ENCODE data around the gene IRAK3.

DNA sequence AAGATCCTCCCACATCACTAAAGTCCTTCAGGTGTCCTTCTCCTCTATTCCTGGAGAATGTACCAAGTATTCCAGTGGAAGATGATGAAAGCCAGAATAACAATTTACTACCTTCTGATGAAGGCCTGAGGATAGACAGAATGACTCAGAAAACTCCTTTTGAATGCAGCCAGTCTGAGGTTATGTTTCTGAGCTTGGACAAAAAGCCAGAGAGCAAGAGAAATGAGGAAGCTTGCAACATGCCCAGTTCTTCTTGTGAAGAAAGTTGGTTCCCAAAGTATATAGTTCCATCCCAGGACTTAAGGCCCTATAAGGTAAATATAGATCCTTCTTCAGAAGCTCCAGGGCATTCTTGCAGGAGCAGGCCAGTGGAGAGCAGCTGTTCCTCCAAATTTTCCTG is 58.7 kb downstream of the IRAK3 start:
- TF ChIP-seq, protein P1, sequence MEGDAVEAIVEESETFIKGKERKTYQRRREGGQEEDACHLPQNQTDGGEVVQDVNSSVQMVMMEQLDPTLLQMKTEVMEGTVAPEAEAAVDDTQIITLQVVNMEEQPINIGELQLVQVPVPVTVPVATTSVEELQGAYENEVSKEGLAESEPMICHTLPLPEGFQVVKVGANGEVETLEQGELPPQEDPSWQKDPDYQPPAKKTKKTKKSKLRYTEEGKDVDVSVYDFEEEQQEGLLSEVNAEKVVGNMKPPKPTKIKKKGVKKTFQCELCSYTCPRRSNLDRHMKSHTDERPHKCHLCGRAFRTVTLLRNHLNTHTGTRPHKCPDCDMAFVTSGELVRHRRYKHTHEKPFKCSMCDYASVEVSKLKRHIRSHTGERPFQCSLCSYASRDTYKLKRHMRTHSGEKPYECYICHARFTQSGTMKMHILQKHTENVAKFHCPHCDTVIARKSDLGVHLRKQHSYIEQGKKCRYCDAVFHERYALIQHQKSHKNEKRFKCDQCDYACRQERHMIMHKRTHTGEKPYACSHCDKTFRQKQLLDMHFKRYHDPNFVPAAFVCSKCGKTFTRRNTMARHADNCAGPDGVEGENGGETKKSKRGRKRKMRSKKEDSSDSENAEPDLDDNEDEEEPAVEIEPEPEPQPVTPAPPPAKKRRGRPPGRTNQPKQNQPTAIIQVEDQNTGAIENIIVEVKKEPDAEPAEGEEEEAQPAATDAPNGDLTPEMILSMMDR (IDR thresholded peaks at IDR 0.05), result no peak
- TF ChIP-seq, protein P2, sequence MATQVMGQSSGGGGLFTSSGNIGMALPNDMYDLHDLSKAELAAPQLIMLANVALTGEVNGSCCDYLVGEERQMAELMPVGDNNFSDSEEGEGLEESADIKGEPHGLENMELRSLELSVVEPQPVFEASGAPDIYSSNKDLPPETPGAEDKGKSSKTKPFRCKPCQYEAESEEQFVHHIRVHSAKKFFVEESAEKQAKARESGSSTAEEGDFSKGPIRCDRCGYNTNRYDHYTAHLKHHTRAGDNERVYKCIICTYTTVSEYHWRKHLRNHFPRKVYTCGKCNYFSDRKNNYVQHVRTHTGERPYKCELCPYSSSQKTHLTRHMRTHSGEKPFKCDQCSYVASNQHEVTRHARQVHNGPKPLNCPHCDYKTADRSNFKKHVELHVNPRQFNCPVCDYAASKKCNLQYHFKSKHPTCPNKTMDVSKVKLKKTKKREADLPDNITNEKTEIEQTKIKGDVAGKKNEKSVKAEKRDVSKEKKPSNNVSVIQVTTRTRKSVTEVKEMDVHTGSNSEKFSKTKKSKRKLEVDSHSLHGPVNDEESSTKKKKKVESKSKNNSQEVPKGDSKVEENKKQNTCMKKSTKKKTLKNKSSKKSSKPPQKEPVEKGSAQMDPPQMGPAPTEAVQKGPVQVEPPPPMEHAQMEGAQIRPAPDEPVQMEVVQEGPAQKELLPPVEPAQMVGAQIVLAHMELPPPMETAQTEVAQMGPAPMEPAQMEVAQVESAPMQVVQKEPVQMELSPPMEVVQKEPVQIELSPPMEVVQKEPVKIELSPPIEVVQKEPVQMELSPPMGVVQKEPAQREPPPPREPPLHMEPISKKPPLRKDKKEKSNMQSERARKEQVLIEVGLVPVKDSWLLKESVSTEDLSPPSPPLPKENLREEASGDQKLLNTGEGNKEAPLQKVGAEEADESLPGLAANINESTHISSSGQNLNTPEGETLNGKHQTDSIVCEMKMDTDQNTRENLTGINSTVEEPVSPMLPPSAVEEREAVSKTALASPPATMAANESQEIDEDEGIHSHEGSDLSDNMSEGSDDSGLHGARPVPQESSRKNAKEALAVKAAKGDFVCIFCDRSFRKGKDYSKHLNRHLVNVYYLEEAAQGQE (IDR thresholded peaks at IDR 0.05; ENCODE audit: insufficient read depth in 1 of 2, low read depth in 2 of 2, low read length in 1 of 2), result no peak
- TF ChIP-seq POLR2AphosphoS5 (IDR thresholded peaks at IDR 0.05; ENCODE audit: low read depth, low read length), result no peak
- TF ChIP-seq TCF7L2 (IDR thresholded peaks at IDR 0.05; ENCODE audit: low read depth, low read length), result no peak
